Fibroblast of lung (primary cell): Measurements from ENCODE around the gene TLE1.

Experiments used
- EZH2 ChIP-seq: IDR thresholded peaks from 2 replicates; pipeline ENCODE4 v1.5.1; 2012; ENCODE audit warnings: low read length, control low read depth, mild to moderate bottlenecking; ENCODE audit errors: missing control alignments
- TF ChIP-seq, protein P1 (sequence below), 2 donors: IDR thresholded peaks in 1 of 2; conservative IDR thresholded peaks in 1 of 2; 1 replicate in 1 of 2; 2 replicates in 1 of 2; pipeline ENCODE4 v1.5.1; 2011 to 2012; ENCODE audit warnings: low read length in 2 of 2, control low read depth in 1 of 2, inconsistent platforms in 1 of 2, low read depth in 1 of 2, mild to moderate bottlenecking in 1 of 2

DNA sequence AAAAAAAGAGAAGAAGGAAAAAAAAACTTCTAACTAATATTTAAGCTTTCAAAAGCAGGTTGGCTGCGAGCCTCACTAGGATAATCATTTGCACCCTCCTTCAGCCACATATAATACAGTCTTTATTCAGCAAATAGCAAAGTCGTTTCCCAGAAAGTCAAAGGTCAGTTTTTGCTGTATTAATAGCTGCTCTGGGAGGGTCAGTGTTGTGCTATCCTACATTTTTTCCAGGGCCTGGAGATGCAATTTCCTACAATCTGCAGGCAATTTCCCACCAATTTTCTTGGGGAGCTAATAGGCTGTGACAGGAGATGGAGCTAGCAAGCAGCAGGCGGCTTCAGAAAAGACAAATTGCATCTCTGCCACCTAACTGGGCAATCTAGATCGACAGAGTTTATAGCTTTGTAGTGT is 136.8 kb downstream of the TLE1 start:
- no peak for TF ChIP-seq EZH2
- TF ChIP-seq, protein P1, sequence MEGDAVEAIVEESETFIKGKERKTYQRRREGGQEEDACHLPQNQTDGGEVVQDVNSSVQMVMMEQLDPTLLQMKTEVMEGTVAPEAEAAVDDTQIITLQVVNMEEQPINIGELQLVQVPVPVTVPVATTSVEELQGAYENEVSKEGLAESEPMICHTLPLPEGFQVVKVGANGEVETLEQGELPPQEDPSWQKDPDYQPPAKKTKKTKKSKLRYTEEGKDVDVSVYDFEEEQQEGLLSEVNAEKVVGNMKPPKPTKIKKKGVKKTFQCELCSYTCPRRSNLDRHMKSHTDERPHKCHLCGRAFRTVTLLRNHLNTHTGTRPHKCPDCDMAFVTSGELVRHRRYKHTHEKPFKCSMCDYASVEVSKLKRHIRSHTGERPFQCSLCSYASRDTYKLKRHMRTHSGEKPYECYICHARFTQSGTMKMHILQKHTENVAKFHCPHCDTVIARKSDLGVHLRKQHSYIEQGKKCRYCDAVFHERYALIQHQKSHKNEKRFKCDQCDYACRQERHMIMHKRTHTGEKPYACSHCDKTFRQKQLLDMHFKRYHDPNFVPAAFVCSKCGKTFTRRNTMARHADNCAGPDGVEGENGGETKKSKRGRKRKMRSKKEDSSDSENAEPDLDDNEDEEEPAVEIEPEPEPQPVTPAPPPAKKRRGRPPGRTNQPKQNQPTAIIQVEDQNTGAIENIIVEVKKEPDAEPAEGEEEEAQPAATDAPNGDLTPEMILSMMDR (conservative IDR thresholded peaks at IDR 0.05 in 1 of 2, IDR thresholded peaks at IDR 0.05 in 1 of 2; ENCODE audit: low read depth in 1 of 2, low read length in 2 of 2) = no peak
